HEK293 (cell line): ENCODE results near the gene ARHGAP23.
"Not testable (repeated sequence)": the region's sequence is repeated elsewhere in the genome, so short reads cannot be mapped to it uniquely, and the experiment has no call there.

Experiments
- CTCF ChIA-PET: fragments of 350-600 bp; formaldehyde crosslinking; extraction: SDS; loops from one replicate; lab custom pipeline; 2021; ENCODE audit warnings: antibody characterized with exemption; lab: Yijun Ruan, JAX
- POLR2A ChIA-PET: fragments of 300-600 bp; formaldehyde crosslinking; extraction: SDS; loops from one replicate; lab custom pipeline; 2020; ENCODE audit warnings: antibody characterized with exemption, inconsistent platforms; lab: Yijun Ruan, JAX
- H3K27ac ChIP-seq: fragments of 200-500 bp; sonication (Bioruptor generic); 2 replicates; pipeline ENCODE4 v1.5.1; 2014; ENCODE audit warnings: low read depth, low read length, control low read depth, inconsistent platforms; ENCODE audit errors: extremely low read depth
- H3K36me3 ChIP-seq, 2 experiments: fragments of 200-500 bp in 1 of 2; sonication (Bioruptor generic) in 1 of 2; 1 replicate in 1 of 2; 2 replicates in 1 of 2; pipeline ENCODE4 v1.5.1; 2014 to 2017; ENCODE audit warnings: inconsistent platforms in 2 of 2, low read length in 2 of 2; ENCODE audit not compliant: control insufficient read depth in 2 of 2, insufficient read depth in 1 of 2
- H3K4me1 ChIP-seq: fragments of 200-500 bp; sonication (Bioruptor generic); 2 replicates; pipeline ENCODE4 v1.5.1; 2014; ENCODE audit warnings: mild to moderate bottlenecking, low read length, inconsistent platforms; ENCODE audit not compliant: control insufficient read depth, insufficient read depth
- H3K4me3 ChIP-seq: 2 replicates; pipeline ENCODE4 v1.5.1; 2011; ENCODE audit warnings: low read depth, mild to moderate bottlenecking, control low read depth, low read length, moderate library complexity
- H3K9me3 ChIP-seq: fragments of 200-500 bp; sonication (Bioruptor generic); 2 replicates; pipeline ENCODE4 v1.5.1; 2014; ENCODE audit warnings: low read depth, low read length, inconsistent platforms; ENCODE audit not compliant: control insufficient read depth, insufficient read depth
- BCL11B ChIP-seq: fragments of 450-650 bp; formaldehyde crosslinking; IDR thresholded peaks from 2 replicates; pipeline ENCODE4 v1.5.1; 2016; ENCODE audit warnings: low read depth, missing biosample characterization, missing genetic modification characterization
- EGR2 ChIP-seq: fragments of 450-650 bp; formaldehyde crosslinking; IDR thresholded peaks from 2 replicates; pipeline ENCODE4 v1.5.1; 2016; ENCODE audit warnings: low read depth, missing biosample characterization, missing genetic modification characterization
- KLF1 ChIP-seq: fragments of 450-650 bp; formaldehyde crosslinking; IDR thresholded peaks from 2 replicates; pipeline ENCODE4 v1.5.1; 2016; ENCODE audit warnings: missing biosample characterization, missing genetic modification characterization
- KLF8 ChIP-seq: fragments of 450-650 bp; formaldehyde crosslinking; IDR thresholded peaks from 2 replicates; pipeline ENCODE4 v1.5.1; 2016; ENCODE audit warnings: missing biosample characterization, missing genetic modification characterization
- MZF1 ChIP-seq: fragments of 450-650 bp; formaldehyde crosslinking; IDR thresholded peaks from 2 replicates; pipeline ENCODE4 v1.5.1; 2017; ENCODE audit warnings: missing biosample characterization, missing genetic modification characterization, borderline replicate concordance
- ZBTB8A ChIP-seq: fragments of 450-650 bp; formaldehyde crosslinking; IDR thresholded peaks from 2 replicates; pipeline ENCODE4 v1.5.1; 2016; ENCODE audit warnings: missing biosample characterization, missing genetic modification characterization
- ZFHX2 ChIP-seq: fragments of 450-650 bp; formaldehyde crosslinking; conservative IDR thresholded peaks from 2 replicates; pipeline ENCODE4 v1.5.1; 2016; ENCODE audit warnings: missing biosample characterization, missing genetic modification characterization
- ZNF155 ChIP-seq: fragments of 450-650 bp; formaldehyde crosslinking; IDR thresholded peaks from 2 replicates; pipeline ENCODE4 v1.5.1; 2016; ENCODE audit warnings: missing biosample characterization, missing genetic modification characterization
- ZNF274 ChIP-seq, 2 experiments: fragments of 200-500 bp in 1 of 2; fragments of 450-650 bp in 1 of 2; sonication (Bioruptor generic) in 1 of 2; formaldehyde crosslinking in 1 of 2; IDR thresholded peaks; 2 replicates each; pipeline versions ENCODE4 v1.5.1 to v1.6.1; 2014 to 2016; ENCODE audit warnings: borderline replicate concordance in 1 of 2, inconsistent platforms in 1 of 2, low read length in 1 of 2, missing biosample characterization in 1 of 2, missing genetic modification characterization in 1 of 2
- ZNF292 ChIP-seq: fragments of 450-650 bp; formaldehyde crosslinking; IDR thresholded peaks from 2 replicates; pipeline ENCODE4 v1.5.1; 2016; ENCODE audit warnings: low read depth, missing biosample characterization, missing genetic modification characterization, borderline replicate concordance
- ZSCAN30 ChIP-seq: fragments of 450-650 bp; IDR thresholded peaks from 2 replicates; pipeline ENCODE4 v1.5.1; 2018; ENCODE audit warnings: missing biosample characterization, mild to moderate bottlenecking, missing genetic modification characterization, moderate library complexity
- TF ChIP-seq, protein P1 (sequence below): fragments of 450-650 bp; formaldehyde crosslinking; IDR thresholded peaks from 2 replicates; pipeline ENCODE4 v1.5.1; 2016; ENCODE audit warnings: missing biosample characterization, missing genetic modification characterization, borderline replicate concordance
- TF ChIP-seq, protein P2 (sequence below): fragments of 450-650 bp; formaldehyde crosslinking; optimal IDR thresholded peaks from 2 replicates; pipeline ENCODE3; 2016; ENCODE audit warnings: missing biosample characterization, mild to moderate bottlenecking, missing genetic modification characterization
- TF ChIP-seq, protein P3 (sequence below): fragments of 450-650 bp; formaldehyde crosslinking; IDR thresholded peaks from 2 replicates; pipeline ENCODE4 v1.5.1; 2017; ENCODE audit warnings: missing biosample characterization, missing genetic modification characterization

Gene ARHGAP23

DNA sequence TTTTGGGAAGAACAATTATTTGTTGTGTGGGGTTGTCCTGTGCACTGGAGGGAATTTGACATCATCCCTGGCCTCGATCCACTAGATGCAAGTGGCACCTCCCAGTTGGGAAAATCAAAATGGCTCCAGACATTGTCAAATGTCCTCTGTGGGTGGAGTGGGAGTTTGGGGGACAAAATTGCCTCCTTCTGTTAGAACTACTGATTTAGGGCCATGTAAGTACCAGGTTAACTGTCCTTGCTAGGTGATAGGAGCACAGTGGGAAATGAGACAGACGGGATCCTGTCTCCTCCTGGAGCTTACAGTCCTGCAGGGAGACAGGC lies 56.8 kb downstream of the ARHGAP23 start (continued):
- no peak for TF ChIP-seq ZNF274 (IDR thresholded peaks at IDR 0.05; ENCODE audit: low read length)
- no peak for TF ChIP-seq ZNF274 (tag by site-specific recombination; IDR thresholded peaks at IDR 0.05; ENCODE audit: borderline replicate concordance)
- TF ChIP-seq, protein P1, sequence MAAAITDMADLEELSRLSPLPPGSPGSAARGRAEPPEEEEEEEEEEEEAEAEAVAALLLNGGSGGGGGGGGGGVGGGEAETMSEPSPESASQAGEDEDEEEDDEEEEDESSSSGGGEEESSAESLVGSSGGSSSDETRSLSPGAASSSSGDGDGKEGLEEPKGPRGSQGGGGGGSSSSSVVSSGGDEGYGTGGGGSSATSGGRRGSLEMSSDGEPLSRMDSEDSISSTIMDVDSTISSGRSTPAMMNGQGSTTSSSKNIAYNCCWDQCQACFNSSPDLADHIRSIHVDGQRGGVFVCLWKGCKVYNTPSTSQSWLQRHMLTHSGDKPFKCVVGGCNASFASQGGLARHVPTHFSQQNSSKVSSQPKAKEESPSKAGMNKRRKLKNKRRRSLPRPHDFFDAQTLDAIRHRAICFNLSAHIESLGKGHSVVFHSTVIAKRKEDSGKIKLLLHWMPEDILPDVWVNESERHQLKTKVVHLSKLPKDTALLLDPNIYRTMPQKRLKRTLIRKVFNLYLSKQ, result no peak
- TF ChIP-seq EGR2 (tag by site-specific recombination), result peak; percentile 26; the same call in 1 of the 2 replicates
- TF ChIP-seq ZNF292, result no peak
- no peak for TF ChIP-seq BCL11B
- TF ChIP-seq ZNF155 (tag by site-specific recombination), result no peak
- peak; percentile 58; the same call in 1 of the 2 replicates for TF ChIP-seq ZFHX2 (tag by site-specific recombination)
- no peak for TF ChIP-seq MZF1

DNA sequence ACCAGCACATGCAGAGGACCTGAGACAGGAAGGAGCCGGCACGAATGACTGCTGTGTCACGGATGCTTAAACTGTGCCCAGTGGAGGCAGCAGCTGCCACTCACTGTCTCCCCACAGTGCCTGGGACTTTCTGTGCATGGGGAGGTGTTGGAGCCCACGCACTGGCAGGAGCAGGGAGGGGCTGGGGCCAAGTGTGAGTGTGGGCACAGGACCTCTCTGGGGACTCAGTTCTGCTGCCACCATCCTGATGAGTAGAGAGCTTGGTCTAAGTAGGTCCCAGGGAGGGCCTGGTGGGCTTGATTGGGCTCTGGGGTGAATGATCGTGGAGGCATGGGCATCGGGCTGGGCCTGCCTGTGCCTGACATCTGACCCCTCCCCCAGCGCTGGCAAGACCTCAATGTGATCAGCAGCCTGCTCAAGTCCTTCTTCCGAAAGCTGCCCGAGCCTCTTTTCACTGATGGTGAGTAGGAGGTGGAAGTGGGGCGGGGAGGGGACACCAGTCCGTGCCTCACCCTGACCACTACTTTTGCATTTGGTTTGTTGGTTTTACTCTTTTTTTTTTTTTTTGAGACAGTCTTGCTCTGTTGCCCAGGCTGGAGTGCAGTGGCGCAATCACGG lies 57.5 kb downstream of the ARHGAP23 start:
- POLR2A ChIA-PET, result interaction anchor here (0.7 kb wide), 1 partner anchor 44 kb away, joined by 3 read pairs; no protein-coding TSS in a partner anchor
- not testable (repeated sequence) for H3K27ac ChIP-seq, H3K9me3 ChIP-seq, H3K4me1 ChIP-seq, H3K4me3 ChIP-seq, H3K36me3 ChIP-seq
- CTCF ChIA-PET, result interaction anchor here (0.6 to 9.2 kb wide), 19 partner anchors 10 to 180 kb away, joined by 3 to 145 read pairs (median 4); no protein-coding TSS in a partner anchor

DNA sequence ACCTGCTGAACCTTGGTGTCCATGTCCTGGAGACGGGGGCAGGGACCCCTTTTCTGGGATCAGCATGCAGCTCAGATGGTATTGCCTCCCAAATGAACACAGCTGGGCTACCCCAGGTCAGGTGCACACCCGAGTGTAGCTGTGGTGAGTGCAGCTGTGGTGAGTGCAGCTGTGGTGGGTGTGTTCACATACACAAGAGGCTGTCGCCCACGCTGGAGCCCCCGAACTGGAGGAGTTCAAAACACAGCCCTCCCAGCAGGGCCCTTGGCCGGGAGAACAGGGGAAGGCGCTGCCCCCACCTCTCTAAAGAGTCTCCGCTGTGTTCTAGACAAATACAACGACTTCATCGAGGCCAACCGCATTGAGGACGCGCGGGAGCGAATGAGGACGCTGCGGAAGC lies 61.5 kb downstream of the ARHGAP23 start:
- H3K36me3 ChIP-seq, result not testable (repeated sequence)
- TF ChIP-seq ZFHX2 (tag by site-specific recombination) (peak; percentile 30; the same call in 1 of the 2 replicates), EGR2 (tag by site-specific recombination) (peak; percentile 63)
- TF ChIP-seq, all 188 proteins: peak for 2; not testable (repeated sequence) for 186
- H3K27ac ChIP-seq, H3K9me3 ChIP-seq, POLR2A ChIA-PET, H3K4me1 ChIP-seq, H3K4me3 ChIP-seq: not testable (repeated sequence)
- CTCF ChIA-PET, result interaction anchor here (0.6 to 9.2 kb wide), 6 partner anchors 34 to 840 kb away, joined by 3 to 145 read pairs (median 4); no protein-coding TSS in a partner anchor

DNA sequence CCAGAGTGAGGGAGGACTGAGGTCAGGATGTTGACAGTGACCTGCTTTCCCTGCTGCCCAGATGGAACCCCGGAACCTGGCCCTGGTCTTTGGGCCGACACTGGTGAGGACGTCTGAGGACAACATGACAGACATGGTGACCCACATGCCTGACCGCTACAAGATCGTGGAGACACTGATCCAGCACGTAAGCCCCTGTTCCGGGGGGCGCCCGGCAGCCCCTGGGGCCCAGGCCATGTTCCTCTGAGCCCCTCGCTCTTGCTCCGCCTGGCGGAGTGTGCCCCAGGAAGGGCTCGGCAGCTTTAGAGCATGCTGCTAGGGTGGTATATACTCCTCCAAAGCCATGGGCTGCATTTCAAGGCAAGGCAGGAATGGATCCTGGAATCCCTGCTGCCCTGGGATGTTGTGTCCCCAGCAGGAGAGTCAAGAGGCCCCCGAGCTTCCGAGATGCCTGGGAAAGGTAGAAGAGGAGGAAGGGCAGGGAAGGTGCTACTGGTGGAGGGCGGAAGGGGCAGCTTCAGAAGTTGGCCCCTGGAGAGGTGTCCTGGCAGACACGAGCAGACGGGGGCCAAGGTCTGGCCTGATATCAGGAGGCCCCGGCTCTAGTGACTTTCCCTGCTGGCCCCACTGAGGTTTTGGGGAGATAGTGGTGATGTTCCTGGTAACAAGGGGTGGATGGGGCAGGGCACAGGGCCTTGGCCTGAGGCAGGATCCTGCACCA lies 63.2 kb downstream of the ARHGAP23 start:
- H3K36me3 ChIP-seq, H3K4me1 ChIP-seq, H3K4me3 ChIP-seq, POLR2A ChIA-PET, H3K27ac ChIP-seq, H3K9me3 ChIP-seq: not testable (repeated sequence)
- CTCF ChIA-PET, result interaction anchor here (0.6 to 9.2 kb wide), 8 partner anchors 17 to 174 kb away, joined by 3 to 145 read pairs (median 5); no protein-coding TSS in a partner anchor

DNA sequence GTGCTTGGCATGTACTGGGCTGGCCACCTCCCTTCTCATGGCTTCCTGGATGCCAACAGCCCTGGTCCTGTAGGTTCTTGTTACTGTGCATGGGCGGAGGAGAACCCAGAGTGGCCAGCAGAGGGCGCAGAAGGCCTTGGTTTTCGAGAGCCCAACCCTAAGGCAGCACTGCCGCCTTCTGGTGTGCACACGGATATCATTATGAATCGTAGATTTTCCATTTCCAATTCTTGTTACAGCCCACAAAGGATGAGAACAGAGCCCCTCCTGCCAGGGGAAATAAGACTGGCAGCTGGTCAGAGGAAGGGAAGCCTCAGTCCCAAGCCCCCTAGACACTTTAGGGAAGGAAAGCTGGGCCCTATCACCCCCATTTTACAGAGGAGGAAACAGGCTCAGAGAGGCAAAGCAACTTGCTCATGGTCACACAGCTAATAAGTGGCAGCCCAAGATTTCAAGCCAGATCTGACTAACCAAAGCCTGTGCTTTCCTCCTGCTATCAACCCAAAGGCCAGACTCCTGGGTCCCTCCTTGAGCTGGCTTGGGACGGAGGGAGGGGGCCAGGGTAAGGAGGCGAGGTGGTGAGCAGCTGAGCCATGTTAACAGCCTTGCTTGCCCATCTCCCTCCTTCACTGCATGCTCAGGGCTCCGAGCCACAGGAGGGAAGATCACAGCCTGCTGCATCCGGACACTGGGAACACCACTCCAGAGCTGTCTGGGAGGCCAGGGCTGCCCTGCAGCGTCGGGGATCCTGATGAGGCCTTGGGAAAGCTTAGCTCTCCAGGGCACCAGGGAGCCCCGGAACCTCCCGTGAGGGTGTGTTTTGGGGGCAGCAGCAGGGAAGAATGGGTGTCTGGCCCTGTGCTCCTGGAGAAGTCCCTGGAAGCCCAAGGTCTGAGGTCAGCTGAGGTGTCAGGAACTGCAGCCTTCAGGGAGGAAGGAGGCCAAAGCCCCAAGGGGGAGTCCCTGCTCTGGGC lies 64.1 kb downstream of the ARHGAP23 start:
- H3K27ac ChIP-seq, POLR2A ChIA-PET, H3K36me3 ChIP-seq, H3K4me3 ChIP-seq, H3K9me3 ChIP-seq, H3K4me1 ChIP-seq: not testable (repeated sequence)
- CTCF ChIA-PET, result interaction anchor here (0.6 to 9.2 kb wide), 28 partner anchors 10 to 460 kb away, joined by 3 to 145 read pairs (median 4); no protein-coding TSS in a partner anchor
- TF ChIP-seq ZSCAN30 (tag by site-specific recombination) (0 out of 2 replicates have a peak, but pooled peaks have one; percentile 33), ZBTB8A (tag by site-specific recombination) (0 out of 2 replicates have a peak, but pooled peaks have one; percentile 11), KLF1 (0 out of 2 replicates have a peak, but pooled peaks have one; percentile 27), ZFHX2 (tag by site-specific recombination) (peak; percentile 43; the same call in 1 of the 2 replicates), KLF8 (peak; percentile 51; the same call in 1 of the 2 replicates)
- TF ChIP-seq, protein P2, sequence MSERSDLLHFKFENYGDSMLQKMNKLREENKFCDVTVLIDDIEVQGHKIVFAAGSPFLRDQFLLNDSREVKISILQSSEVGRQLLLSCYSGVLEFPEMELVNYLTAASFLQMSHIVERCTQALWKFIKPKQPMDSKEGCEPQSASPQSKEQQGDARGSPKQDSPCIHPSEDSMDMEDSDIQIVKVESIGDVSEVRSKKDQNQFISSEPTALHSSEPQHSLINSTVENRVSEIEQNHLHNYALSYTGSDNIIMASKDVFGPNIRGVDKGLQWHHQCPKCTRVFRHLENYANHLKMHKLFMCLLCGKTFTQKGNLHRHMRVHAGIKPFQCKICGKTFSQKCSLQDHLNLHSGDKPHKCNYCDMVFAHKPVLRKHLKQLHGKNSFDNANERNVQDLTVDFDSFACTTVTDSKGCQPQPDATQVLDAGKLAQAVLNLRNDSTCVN, result peak; percentile 3
- TF ChIP-seq, protein P3, sequence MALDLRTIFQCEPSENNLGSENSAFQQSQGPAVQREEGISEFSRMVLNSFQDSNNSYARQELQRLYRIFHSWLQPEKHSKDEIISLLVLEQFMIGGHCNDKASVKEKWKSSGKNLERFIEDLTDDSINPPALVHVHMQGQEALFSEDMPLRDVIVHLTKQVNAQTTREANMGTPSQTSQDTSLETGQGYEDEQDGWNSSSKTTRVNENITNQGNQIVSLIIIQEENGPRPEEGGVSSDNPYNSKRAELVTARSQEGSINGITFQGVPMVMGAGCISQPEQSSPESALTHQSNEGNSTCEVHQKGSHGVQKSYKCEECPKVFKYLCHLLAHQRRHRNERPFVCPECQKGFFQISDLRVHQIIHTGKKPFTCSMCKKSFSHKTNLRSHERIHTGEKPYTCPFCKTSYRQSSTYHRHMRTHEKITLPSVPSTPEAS (tag by site-specific recombination), result peak; percentile 13; the same call in 1 of the 2 replicates
